Measurements from ENCODE around the gene GMDS.

GMDS gene

GRCh38 chr6:1576166-1576565, 669.2 kb downstream of the GMDS start:
- no peak for DNase-seq

- no peak for DNase-seq
These were observed 670.0 kb downstream of the GMDS start for GRCh38 chr6:1575210-1576041.

- no peak for DNase-seq
These were observed 670.6 kb downstream of the GMDS start for GRCh38 chr6:1574890-1575209.

GRCh38 chr6:1574083-1574761, 671.2 kb downstream of the GMDS start:
- no peak for DNase-seq

All from NCI-H1436 treated with DMSO at 0.1 percent for 48 hours (cell line).